Measurements from ENCODE around the gene ECM1.

DNA sequence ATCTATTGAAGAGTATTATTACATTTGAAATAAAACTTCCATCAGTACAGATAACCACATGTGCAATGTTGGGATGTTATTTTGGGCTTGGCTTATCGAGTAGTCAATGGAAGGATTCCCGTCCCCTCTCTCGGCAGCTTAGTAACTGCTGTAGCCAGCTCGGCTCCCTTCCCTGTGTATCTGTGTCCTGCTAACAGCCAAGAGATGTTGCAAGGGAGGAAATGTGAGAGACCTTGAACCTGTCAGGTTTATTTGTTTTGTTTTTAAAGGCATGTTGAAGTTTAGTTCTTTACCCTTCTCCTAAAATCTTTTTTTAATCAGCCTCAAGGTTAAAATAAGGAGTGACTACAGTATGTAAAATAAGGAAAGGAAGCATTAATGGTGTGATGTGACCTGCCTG lies 34.2 kb upstream of the ECM1 start:
- TF ChIP-seq, protein P1, sequence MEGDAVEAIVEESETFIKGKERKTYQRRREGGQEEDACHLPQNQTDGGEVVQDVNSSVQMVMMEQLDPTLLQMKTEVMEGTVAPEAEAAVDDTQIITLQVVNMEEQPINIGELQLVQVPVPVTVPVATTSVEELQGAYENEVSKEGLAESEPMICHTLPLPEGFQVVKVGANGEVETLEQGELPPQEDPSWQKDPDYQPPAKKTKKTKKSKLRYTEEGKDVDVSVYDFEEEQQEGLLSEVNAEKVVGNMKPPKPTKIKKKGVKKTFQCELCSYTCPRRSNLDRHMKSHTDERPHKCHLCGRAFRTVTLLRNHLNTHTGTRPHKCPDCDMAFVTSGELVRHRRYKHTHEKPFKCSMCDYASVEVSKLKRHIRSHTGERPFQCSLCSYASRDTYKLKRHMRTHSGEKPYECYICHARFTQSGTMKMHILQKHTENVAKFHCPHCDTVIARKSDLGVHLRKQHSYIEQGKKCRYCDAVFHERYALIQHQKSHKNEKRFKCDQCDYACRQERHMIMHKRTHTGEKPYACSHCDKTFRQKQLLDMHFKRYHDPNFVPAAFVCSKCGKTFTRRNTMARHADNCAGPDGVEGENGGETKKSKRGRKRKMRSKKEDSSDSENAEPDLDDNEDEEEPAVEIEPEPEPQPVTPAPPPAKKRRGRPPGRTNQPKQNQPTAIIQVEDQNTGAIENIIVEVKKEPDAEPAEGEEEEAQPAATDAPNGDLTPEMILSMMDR (IDR thresholded peaks at IDR 0.05; ENCODE audit: insufficient read depth, low read length), result no peak
- TF ChIP-seq, protein P2, sequence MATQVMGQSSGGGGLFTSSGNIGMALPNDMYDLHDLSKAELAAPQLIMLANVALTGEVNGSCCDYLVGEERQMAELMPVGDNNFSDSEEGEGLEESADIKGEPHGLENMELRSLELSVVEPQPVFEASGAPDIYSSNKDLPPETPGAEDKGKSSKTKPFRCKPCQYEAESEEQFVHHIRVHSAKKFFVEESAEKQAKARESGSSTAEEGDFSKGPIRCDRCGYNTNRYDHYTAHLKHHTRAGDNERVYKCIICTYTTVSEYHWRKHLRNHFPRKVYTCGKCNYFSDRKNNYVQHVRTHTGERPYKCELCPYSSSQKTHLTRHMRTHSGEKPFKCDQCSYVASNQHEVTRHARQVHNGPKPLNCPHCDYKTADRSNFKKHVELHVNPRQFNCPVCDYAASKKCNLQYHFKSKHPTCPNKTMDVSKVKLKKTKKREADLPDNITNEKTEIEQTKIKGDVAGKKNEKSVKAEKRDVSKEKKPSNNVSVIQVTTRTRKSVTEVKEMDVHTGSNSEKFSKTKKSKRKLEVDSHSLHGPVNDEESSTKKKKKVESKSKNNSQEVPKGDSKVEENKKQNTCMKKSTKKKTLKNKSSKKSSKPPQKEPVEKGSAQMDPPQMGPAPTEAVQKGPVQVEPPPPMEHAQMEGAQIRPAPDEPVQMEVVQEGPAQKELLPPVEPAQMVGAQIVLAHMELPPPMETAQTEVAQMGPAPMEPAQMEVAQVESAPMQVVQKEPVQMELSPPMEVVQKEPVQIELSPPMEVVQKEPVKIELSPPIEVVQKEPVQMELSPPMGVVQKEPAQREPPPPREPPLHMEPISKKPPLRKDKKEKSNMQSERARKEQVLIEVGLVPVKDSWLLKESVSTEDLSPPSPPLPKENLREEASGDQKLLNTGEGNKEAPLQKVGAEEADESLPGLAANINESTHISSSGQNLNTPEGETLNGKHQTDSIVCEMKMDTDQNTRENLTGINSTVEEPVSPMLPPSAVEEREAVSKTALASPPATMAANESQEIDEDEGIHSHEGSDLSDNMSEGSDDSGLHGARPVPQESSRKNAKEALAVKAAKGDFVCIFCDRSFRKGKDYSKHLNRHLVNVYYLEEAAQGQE (IDR thresholded peaks at IDR 0.05; ENCODE audit: insufficient replicate concordance, low read depth), result no peak
- TF ChIP-seq POLR2AphosphoS5 (IDR thresholded peaks at IDR 0.05; ENCODE audit: low read depth), result no peak
